Astrocyte of the spinal cord (primary cell): ENCODE measurements around the gene OR4M1.
"Not testable (repeated sequence)": the region's sequence is repeated elsewhere in the genome, so short reads cannot be mapped to it uniquely, and the experiment has no call there.

Experiments
- DNase-seq: peaks from one replicate; pipeline ENCODE4 v3.0.0; 2011; ENCODE audit warnings: low read depth, low spot score
- H3K4me3 ChIP-seq: 2 replicates; pipeline ENCODE4 v1.5.1; 2011; ENCODE audit warnings: low read depth, mild to moderate bottlenecking, low read length, moderate library complexity
- CTCF ChIP-seq: IDR thresholded peaks from 2 replicates; pipeline ENCODE4 v1.5.1; 2012; ENCODE audit warnings: low read depth, mild to moderate bottlenecking, low read length, inconsistent platforms
- in situ Hi-C: cut with HindIII; loops from 2 replicates; pipeline ENCODE4 v1.10.0; 2017; ENCODE audit warnings: low sequenced_read_pairs

The OR4M1 gene

GRCh38 chr14:19775587-19775986 is 2.3 kb downstream of the OR4M1 start:
- no peak for DNase-seq
- in situ Hi-C loops, result no loop called here
- no peak for TF ChIP-seq CTCF
- no peak overlapping the region for H3K4me3 ChIP-seq

GRCh38 chr14:19785848-19786247 is 12.5 kb downstream of the OR4M1 start:
- DNase-seq, in situ Hi-C loops, H3K4me3 ChIP-seq: not testable (repeated sequence)

- DNase-seq, H3K4me3 ChIP-seq, in situ Hi-C loops: not testable (repeated sequence)
Measured at GRCh38 chr14:19787318-19787717, 14.0 kb downstream of the OR4M1 start.

- in situ Hi-C loops, H3K4me3 ChIP-seq, DNase-seq: not testable (repeated sequence)
Measured at GRCh38 chr14:19788150-19788549, 14.8 kb downstream of the OR4M1 start.

GRCh38 chr14:19796520-19797108 is 23.3 kb downstream of the OR4M1 start:
- in situ Hi-C loops, DNase-seq, H3K4me3 ChIP-seq: not testable (repeated sequence)

- DNase-seq, result no peak
- TF ChIP-seq CTCF, result no peak
- in situ Hi-C loops, result no loop called here
- no peak overlapping the region for H3K4me3 ChIP-seq
Measured at GRCh38 chr14:19799880-19800279, 26.6 kb downstream of the OR4M1 start.

GRCh38 chr14:19800282-19801117 is 27.2 kb downstream of the OR4M1 start:
- no peak for DNase-seq
- in situ Hi-C loops, result no loop called here
- H3K4me3 ChIP-seq, result no peak overlapping the region
- no peak for TF ChIP-seq CTCF

GRCh38 chr14:19801118-19801464 is 27.8 kb downstream of the OR4M1 start:
- DNase-seq, result no peak
- no peak overlapping the region for H3K4me3 ChIP-seq
- in situ Hi-C loops, result no loop called here
- no peak for TF ChIP-seq CTCF

GRCh38 chr14:19803470-19803869 is 30.2 kb downstream of the OR4M1 start, which contains the start of gene OR4N2:
Gene OR4N2, plus strand, starts transcription at chr14:19803770. Its CDS starts 23,679 bp downstream, at chr14:19827449.
- H3K4me3 ChIP-seq, in situ Hi-C loops, DNase-seq: not testable (repeated sequence)

- in situ Hi-C loops, DNase-seq, H3K4me3 ChIP-seq: not testable (repeated sequence)
Measured at GRCh38 chr14:19813171-19813920, 40.0 kb downstream of the OR4M1 start.

GRCh38 chr14:19819879-19820278 is 46.6 kb downstream of the OR4M1 start:
- in situ Hi-C loops, DNase-seq, H3K4me3 ChIP-seq: not testable (repeated sequence)

- in situ Hi-C loops, DNase-seq: not testable (repeated sequence)
Measured at GRCh38 chr14:19821016-19821415, 47.7 kb downstream of the OR4M1 start.

More at GRCh38 chr14:19821016-19821415, 47.7 kb downstream of the OR4M1 start:
- not testable (repeated sequence) for H3K4me3 ChIP-seq
